Activated naive CD4-positive, alpha-beta T cell treated with Interleukin-2 at 50 U/mL for 16 hours (primary cell): Measurements from ENCODE around the gene DIDO1.

Experiments
- DNase-seq: peaks from one replicate; pipeline ENCODE4 v3.0.0-alpha.2; 2020

Gene DIDO1

DNA sequence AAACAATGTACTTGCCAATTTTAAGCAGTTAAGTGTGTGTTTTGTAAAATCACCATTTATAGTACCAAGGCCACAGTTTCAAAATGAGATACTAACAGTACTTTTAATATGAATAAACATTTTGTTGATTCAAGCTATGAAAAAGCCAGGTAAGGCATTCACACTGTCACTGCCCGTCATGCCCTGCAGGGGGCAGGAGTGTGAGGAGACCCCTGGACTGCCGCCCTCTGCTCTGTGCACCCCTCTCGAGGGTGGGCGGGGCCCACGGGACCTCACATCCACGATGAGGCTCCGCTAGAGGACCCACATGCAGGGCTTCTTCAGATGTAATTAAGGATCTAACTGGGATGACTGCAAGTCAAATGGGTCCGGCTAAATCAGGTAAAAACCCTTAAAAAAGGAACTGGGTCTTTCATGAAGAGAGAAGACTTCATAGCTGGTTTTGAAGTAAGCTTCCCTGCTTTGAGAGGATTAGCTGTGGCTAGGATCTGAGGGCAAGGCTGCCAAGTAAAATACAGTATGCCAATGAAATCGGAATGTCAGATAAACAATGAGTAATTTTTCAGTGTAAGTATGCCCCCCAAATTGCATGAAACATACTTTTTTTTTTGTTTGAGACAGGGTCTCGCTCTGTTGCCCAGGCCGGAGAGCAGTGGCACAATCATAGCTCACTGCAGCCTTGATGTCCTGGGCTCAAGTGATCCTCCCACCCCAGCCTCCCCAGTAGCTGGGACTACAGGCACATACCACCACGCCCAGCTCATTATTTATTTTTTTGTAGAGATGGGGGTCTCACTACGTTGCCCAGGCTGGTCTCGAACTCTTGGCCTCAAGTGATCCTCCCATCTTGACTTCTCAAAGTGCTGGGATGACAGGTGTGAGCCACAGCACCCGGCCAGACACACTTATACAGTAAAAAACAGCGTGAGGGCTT, 18.7 kb downstream of the DIDO1 start:
- DNase-seq, result peak; percentile 40

DNA sequence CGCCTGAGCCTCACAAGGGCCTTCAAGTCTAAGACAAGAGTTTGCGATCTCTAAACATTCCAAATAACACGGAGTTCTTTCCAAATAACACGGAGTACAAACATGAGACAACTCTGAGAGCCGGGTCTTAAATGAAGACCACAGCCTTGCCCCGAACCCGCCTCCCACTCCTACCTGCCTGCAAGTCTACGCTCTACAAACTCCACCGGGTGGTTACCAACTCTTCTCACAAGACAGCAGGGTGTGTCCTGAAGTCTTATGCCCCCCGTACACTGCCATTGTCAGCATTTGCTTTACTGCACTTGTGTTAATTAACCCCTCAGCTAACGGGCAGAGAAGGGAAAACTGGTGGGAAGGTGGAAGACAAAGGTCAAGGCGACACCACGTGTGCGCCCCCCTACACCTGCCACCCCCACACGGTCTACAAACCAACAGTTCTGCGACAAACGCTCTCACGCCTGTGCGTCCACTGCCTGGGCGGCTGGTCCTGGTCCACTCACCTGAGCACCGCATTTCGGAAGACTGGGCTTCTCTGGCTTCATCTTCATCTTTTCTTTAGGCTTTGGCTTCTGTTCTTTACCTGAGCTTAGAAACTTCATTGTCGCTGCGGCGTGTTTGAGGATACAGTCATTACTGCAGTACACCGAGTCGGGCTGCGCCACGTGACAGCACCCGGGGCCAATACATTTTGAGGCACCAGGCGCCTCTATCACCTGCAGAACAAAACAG, 19.5 kb downstream of the DIDO1 start:
- no peak for DNase-seq

DNA sequence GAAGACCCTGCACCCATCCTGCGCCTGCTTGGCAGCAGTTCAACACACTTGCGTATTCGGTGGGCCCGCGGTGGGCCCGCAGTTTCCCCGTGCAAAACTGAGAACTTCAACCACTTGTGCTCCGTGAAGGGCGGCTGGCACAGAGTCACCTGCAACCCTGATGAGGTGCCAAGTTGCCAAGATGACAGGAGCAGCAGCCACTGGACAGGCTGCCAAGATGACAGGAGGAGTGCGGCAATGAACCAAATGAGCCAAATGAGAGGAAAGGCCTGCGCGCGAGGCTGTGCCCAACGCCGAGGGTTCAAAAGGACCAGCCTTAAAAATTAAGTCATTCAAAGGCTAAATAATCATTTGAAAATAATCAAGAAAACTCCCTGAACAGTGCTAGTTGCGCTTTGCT, 20.1 kb downstream of the DIDO1 start:
- DNase-seq, result no peak

DNA sequence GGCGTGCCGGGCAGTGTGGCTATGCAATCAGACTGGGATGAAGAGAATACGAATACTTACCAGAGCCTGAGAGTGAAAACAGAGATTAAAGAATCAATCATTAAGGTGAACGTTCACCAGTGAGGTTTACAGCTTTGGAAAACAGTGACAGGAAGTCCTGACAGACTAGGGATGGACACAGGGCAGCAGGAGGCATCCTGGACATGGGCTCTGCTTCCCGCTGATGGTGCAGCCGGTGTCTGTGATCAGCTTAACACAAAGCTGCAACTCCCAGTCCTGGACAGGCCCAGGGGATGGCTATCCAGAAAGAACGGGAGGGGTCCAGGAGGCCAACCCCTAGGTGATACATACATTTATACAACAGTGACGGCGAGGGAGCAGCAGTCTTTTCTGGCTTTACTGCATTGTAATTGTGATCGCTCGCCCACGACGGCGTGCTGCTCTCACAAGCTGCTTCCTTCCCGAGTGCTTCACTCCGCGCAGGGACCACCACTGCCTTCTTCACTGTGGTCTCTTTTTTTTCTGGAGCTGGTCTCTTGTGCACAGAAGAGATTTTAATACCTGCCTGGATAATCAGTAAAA, 20.7 kb downstream of the DIDO1 start:
- no peak for DNase-seq

DNA sequence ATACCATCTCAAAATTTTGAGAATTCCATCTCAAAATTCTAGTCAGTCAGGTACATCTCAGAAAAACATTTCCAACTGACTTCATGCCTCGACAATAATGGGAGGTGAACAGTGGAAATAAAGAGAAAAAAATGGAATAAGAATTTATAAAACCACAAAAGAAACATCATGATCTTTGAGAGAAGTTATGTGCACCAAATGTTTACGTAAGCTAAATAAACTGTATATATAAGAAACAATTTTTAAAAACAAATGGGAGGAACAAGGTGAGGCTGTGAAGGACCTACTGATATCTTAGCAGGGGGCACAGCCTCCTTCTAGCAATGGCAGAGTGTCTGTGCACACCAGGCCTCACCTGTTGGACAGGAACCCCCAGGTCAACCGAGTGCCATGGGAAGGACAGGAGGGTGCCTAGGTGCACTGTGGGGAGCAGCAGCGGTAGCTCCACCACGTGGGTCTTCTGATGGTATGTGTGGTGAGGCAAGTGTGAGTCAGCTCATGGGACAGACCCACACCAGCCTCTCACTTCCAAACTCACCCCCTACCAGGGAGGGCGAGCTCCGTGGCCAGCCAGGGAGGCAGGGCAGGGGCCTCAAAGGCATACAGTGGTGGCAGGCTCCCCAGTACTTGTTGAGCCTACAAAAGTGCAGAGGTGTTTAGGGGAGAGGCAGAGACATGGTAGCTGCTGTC, 23.2 kb downstream of the DIDO1 start:
- no peak for DNase-seq

DNA sequence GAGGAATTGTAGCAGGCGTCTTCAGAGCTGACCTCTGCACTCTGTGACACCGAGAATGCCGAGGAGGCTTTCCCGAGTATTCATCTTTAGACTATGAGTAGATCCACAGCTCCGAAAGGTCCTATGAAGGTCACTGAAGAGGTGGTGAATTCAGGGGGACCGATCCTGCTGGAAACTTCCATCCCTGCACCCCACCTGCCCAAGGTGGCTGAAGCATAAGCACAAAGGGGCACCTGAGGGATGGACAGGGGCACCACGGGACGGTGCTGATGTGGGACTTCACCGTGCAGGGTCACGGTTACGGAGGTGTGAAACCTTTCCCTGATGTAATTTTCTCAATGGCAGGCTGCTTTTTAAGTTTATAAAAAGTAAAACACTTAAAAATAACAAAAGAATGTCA, 24.4 kb downstream of the DIDO1 start:
- no peak for DNase-seq

DNA sequence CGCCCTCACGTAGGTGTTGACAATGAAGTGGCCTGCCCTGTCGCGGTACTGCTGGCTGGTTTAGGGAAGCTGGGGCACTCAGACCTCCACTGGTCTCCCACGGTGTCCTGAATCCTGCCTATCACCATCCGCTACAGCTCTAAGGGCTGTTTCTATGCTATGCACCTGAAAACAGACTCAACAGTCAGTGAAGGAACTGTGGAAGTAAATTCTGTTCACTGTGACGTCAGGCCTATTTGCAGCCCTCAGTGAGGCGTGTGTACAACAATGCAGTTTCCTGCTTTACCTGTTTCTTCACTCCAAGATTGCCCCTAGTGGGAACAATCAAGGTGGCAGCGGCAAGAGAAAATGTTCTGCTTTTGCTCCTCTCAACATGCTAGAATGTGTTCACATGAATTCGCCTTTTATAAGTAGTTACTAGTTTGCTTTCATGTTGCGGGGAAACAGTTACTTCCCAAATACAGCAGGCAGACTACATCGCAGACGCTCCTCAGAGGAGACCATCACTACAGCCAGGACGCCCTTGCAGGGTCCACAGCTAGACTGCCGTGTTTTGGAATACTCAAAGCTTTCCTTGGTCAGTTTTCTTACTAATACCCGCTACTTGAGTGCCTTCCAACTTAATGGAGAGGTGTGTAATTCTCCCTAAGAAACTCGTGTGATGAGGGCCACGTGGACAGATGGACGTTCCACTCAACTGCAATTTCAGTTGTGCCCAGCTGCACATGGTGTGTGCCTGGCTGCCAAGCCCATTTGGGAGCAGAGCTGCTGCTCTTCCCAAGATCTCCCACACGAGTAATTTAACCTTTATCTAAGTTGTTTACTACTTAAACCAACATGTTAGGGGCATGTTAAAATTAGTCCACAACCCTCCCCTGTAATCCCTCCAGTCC, 25.4 kb downstream of the DIDO1 start:
- DNase-seq, result no peak

DNA sequence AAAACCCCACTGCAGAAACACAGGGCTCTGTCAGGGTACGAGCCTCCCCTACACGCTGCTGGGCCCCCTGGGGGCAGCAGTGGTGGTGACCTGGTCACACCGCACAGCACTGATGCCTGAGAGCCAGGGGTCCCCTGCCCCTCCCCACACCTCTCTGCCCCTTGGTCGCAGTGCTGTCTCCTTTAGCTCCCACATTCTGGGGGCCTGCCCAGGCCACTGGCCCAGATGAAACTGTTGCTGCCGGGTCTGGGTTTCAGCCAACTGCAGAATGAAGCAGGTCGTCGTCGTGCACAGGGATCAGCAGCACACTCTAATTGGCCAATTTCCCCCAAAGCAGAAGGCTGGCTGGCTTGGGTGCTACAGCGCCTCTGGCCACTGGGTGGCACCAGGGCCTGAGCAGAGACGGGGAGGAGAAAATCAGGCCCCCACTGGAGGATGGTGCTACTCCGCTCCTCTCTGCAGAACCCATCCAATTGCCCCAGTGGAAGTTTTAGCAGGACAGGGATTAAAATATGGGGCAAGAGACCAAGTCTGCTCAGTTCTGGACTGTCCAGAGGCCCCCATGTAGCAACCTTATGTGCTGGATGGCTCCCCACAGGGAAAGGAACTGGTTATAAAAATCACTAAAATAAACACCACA, 26.1 kb downstream of the DIDO1 start:
- DNase-seq, result peak; percentile 78

DNA sequence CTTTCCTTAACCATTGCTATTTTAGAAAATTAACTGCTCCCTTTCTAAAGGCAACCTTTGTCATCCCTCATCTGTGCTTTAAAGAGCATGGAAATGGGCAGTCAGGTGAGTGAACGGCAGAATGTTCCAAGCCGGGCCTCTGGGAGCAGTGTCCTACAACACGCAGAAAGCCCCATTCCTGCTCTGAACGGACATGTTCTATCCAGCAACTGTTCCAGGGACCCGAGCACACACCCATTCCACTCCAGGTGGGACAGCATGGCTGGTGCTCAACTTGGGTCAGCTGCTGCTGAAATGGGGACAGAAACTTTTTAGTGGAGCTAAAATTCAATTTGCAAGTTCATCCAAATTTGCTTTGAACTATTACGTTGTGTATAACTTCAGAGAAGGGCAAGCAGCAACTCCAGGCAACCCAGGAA, 26.7 kb downstream of the DIDO1 start:
- DNase-seq, result no peak

DNA sequence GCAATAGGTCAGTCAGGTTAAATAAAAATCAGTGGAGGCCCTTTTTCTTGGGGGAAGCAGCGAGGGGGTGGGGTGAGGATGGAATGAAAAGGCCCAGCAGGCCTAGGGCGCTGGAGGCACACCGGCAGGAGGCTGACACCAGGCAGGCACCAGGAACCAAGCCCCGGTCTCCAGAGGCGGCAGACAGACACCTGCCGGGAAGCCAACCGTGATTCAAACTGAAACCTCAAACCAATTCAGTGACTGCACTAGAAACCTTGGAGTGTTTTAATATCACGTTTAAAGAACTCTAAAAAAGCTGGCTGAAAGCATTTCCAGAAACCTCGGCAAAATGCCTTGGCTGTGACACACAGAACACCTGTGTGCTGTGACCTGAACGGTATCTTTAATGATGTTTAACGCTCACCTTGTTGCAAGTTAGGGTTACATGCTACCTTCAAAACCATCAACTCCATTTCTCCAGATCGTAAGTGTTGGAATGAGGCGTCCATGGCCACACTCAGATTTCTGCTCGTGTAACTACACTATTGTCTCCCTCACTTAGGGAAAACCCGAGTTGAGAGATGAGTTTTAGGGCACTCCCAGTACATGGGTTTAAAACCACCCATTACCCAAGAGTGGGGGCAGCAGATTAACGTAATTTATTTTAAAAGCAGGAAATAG, 27.2 kb downstream of the DIDO1 start:
- DNase-seq, result peak; percentile 28

DNA sequence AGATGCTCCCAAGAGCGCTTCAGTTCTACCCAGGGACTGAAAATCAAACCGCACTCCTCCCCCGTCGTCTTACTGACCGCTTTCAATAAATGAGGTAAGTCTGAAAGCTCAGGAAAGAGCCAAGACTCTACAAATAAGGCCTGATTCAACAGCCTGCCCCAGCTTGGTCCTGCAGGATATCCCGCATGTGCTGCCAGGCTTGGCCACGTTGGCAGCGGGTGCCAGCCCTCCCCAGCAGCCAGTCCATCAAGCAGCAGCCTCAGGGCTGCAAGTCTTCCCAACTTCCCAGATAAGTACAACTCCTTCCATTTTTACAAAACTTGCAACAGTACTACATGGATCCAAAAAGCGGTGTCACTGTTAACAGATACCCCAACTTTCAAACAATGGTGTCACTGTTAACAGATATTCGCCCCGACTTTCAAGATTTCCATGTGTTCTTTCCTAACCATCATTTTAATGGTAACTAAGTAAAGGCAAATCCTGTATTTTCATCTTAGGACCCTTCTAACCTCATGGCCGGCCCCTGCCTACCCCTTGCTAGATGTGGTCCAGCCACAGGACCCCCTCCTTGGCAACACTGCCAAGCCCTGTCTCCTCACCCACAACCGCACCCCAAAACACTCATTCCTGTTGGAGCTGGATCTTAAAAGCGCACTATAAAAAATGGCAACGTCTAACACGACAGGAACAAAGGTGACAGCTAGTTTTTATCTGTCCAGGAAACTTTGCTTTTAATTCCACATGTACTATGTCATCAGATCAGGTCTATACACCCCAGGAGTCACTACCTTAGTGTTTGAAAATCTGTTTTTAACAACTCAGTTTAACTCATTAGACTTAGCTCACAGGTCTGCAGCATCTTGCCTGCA, 28.0 kb downstream of the DIDO1 start:
- DNase-seq, result no peak

DNA sequence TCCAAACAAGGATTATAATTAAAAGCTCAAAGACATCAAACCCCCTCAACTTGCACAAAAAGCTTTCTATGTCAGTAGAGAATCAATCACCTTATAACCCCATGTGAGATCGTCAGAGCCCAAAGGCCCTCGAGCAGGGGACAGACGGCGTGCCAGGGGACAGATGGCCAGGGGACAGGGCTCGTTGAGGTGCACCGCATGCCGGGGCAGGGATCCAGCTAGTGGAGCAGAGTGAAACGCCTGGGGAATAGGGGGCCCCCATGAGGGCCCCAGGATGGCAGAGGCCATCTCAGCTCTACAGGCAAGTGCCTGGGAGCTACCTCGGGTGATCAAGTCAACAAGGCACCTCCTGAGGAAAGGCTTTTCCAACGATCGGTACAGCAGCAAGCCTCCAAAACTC, 28.6 kb downstream of the DIDO1 start:
- DNase-seq, result no peak

DNA sequence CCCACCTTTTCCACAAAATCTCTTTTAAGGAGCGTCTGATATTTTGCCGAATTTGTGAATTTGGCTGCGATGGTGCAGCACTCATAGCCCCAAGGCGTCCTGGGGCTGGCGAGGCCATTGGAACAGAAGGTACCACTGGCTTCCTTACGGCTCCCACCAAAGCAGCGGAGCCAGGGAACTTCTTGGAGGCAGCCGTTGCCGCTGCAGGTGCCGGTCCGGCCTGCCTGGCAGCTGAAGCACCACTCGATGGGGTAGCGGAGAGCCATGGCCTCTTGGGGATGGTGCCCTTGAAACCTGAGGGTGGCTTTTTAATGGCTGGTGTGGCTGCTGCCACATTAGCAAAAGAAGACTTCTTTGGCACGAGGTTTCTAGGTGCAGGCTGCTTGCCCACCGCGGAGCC, 29.8 kb downstream of the DIDO1 start:
- DNase-seq, result no peak

DNA sequence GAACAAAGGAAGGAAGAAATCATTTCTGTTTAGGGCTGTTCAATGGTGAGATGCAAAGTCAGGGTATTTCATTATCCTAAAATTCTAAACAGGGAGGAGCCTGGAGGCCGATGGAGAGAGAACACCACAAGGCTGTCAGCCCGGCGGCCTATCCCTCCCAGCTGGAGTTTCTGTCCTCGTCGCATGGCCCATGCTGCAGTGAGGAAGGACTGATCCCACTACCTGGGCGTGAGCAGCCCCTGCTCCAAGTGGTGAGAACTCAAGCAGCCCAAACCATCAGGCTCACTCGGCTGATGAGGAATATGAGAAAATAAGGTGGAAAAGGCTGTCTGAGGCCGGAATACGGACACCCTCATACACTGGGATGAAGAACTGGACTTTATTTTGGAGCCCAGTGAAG, 30.8 kb downstream of the DIDO1 start:
- no peak for DNase-seq

DNA sequence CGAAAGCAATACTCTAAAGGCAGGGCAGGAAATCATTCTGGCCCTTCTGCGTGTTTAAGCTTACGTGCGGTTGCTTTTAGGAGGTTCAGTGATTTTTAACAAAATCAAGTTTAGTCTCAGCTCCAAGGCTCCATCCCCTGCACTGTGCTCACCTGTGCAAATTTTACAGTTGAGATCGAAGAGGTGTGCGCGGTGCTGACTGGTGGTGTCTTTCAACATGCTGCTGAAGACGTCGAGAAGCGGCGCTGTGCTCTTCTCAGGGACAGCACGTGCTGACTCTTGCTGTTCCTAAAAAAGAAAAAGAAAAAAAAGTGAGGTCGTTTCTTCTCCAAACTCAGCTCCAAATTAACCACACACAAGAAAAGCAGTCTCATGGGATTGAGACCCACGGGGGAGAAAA, 32.0 kb downstream of the DIDO1 start:
- no peak for DNase-seq

DNA sequence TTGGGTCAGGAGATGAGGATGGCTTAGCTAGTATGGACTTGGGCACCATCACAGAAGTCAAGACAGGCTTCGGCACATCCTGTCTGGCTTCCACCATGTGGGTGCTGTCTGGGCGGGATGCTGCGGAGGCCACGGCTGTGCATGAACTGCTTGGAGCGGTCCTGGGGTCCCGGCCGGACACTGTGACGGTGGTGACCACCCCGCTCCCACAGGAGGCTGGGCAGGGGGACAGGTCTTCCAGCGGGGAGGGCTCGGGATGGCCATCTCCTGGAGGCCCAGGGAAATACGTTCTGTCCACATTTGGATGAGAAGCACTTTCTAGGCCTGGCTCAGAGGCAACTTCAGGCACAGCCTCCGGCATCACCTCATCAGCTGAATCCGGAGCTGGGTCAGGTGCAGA, 32.6 kb downstream of the DIDO1 start:
- no peak for DNase-seq

DNA sequence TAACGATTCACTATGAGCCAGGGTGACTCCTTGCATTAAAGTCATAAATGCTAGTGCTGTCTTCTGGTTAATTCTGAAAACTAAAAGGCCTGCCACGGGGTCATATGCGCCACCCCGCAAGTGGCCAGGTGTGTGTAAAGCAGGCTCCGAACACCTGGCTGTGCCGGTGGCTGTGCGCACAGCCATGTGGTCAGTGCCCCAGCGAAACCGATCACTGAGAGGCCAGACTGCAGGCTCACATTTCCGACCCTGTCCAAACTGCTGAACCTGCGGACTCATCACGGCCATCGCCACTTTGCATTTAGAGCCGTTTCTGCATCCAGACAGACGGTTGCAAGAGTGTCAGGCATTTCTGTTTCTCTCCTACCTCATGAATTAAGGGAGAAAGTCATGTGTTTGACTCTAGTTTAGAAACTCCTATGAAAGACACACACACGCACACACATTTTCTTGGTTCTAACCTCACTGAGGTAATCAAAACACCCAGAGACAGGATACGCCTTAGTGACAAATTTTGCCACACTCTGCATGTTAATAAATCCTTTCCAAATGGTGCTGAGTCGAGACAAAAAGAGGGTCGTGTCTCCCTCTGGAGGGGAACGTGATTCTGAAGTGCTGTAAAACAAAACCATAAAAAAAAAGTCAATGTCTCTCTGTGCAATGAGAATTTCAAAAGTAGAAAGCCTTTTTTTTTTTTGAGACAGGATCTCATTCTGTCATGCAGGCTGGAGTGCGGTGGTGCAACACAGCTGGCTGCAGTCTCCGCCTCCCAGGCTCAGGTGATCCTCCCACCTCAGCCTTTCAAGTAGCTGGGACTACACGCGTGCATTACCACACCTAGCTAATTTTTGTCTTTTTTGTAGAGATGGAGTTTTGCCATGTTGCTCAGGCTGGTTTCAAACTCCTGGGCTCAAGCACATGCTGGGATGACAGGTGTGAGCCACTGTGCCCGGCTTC, 33.7 kb downstream of the DIDO1 start:
- DNase-seq, result no peak

DNA sequence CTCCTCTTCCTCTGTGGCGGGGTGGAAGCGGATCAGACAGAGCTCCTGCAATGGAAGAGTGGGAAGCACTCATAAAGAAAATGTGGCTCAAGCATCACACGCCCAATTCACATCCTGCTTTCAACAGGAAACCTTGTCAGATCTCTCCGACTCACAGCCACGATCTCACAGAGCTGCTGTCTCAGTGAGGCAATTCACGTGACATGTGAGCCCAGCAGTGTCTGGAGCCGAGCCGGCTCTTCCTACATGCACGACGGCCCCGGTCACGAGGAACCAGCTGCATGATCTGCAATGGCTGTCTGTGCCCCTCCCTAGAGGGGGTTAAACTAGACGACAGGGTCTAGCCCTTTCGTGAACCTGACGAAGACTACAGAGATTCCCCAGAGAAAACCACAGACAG, 35.2 kb downstream of the DIDO1 start:
- DNase-seq, result no peak

DNA sequence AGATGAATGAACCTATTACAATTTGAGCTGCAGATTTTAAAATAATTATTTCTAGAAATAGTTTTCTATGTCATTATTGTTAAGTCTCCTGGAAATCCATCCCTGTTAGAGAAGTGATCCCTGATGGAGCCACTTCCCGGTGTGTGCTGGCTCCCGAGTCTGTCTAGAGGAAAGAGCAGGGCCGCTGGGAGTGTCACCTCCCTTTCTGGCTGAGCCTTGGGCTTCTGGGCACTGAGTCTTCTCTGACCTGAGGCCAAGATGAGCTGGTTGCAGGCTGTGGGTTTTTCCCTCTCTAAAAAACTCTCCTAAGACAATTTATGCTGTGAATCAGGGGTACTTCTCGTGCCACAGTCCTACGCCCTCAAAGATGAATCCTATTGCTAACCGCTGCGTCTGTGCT, 35.9 kb downstream of the DIDO1 start:
- no peak for DNase-seq
